Stimulated activated naive CD8-positive, alpha-beta T cell treated with anti-CD3 and anti-CD28 coated beads, Interleukin-15, amount 100 ng/mL, for 72 hours (primary cell): Measurements from ENCODE around the gene ERRFI1.
"Not testable (repeated sequence)": the region's sequence is repeated elsewhere in the genome, so short reads cannot be mapped to it uniquely, and the experiment has no call there.

Experiments
- ATAC-seq: fragments of 150-1000 bp; cut with Tn5 transposase; 2 replicates; pipeline ENCODE4 v1.10.0; 2021; ENCODE audit warnings: mild to moderate bottlenecking, moderate library complexity
- DNase-seq, 2 donors: peaks; one replicate each; pipeline ENCODE4 v3.0.0; 2021 to 2022
- H3K27ac Mint-ChIP-seq, 2 donors: one replicate each; pipeline ENCODE4 v1.8.0; 2022; ENCODE audit warnings: mild to moderate bottlenecking in 2 of 2, mixed read lengths in 2 of 2, moderate library complexity in 2 of 2
- H3K27me3 Mint-ChIP-seq: one replicate; pipeline ENCODE4 v1.8.0; 2022; ENCODE audit warnings: mixed read lengths
- H3K4me1 Mint-ChIP-seq: one replicate; pipeline ENCODE4 v1.8.0; 2022; ENCODE audit warnings: mild to moderate bottlenecking, mixed read lengths
- H3K4me3 Mint-ChIP-seq, 2 donors: one replicate each; pipeline ENCODE4 v1.8.0; 2022; ENCODE audit warnings: mild to moderate bottlenecking in 2 of 2, mixed read lengths in 2 of 2, moderate library complexity in 1 of 2
- H3K9me3 Mint-ChIP-seq, 2 donors: one replicate each; pipeline ENCODE4 v1.8.0; 2022; ENCODE audit warnings: mixed read lengths in 2 of 2

Gene ERRFI1

DNA sequence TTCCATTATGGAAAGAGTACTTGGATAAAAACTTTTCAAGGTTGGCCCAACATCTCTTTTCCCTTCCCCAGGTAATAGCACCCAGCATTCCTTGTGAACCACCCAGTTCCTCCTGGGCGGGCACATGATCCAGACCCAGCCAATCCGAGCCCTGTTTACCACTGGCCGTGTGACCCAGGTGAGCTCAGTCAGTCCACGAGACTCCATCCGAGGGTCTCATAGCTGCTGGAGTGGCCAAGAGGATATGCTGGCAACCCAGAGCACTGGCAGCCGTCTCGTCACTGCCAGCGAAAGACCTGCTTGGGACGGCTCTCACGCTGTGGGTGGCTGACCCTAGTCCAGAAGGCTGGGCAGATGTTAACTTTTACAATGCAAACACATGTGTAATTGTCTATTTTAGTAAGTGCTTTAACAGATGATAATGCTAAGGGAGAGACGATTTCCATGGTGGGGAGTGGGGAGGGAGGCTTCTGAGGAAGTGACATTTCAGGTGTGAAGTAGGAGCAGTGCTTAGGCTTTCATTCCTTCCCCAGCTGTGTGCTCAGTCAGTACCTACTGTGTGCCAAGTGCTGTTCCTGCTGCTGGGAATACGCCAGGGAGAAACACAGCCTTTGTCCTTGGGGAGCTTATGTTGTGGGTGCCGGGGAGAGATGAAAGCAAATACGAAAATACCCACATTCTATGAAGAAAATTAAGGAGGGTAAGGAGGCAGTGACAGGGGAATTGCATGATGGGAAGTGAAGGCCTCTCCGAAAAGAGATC, 40.1 kb downstream of the ERRFI1 start:
- Mint-ChIP-seq H3K4me1 (peaks cover 10% of the 10 kb centered on the region), H3K27ac (no peak overlapping the region), H3K9me3 (peaks cover 0 to 5% of the 10 kb centered on the region in 2 donors), H3K27me3 (no peaks in the 10 kb centered on the region), H3K4me3 (no peak overlapping the region)
- DNase-seq (no peak), ATAC-seq (no peak)

DNA sequence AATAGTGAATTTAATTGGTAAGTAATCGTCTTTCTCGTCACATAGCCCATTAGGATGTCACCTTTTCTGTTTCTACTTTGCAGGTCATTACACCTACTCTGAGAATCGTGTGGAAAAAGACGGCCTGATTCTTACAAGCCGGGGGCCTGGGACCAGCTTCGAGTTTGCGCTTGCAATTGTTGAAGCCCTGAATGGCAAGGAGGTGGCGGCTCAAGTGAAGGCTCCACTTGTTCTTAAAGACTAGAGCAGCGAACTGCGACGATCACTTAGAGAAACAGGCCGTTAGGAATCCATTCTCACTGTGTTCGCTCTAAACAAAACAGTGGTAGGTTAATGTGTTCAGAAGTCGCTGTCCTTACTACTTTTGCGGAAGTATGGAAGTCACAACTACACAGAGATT, 41.3 kb downstream of the ERRFI1 start:
- no peaks in the 10 kb centered on the region for H3K9me3 Mint-ChIP-seq
- H3K27me3 Mint-ChIP-seq = no peaks in the 10 kb centered on the region
- ATAC-seq (no peak), DNase-seq (no peak)
- H3K4me3 Mint-ChIP-seq = no peak overlapping the region
- peaks cover 21% of the 10 kb centered on the region for H3K4me1 Mint-ChIP-seq
- no peak overlapping the region for H3K27ac Mint-ChIP-seq

DNA sequence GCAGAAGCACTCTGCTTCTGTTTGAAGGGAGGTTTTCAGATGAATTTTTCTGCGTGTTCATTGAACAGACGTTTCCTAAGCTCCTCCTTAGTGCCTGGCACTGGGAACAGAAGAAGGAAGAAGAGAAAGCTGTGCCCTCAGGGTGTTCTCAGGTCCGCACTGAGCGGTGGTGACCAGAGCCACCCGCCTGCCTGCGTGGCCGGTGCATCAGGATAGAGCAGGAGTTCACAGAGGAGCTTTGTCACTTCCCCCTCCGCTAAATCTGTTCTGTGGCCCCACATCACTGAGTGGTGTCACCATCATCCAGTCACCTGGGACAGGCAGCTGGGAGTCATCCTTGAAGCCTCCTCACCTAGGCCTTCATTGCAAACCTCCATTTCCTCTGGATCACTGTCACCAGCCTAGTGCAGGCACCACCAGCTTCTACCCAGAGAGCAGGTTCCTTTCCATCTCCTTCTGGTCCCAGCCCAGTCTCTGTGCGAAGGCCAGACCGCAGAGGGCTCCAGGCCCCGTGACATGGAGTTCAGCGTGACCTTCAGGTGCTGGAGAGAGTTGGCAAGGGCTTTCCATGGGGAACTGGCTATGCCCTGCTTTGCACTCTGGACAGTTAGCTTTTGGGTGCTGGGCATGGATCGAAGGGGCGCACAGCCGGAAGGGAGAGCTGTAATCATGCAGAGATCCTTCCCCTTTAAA, 42.9 kb downstream of the ERRFI1 start:
- Mint-ChIP-seq H3K27ac (no peak overlapping the region), H3K9me3 (no peaks in the 10 kb centered on the region), H3K4me3 (no peak overlapping the region), H3K27me3 (no peaks in the 10 kb centered on the region), H3K4me1 (peaks cover 23% of the 10 kb centered on the region)
- ATAC-seq (no peak), DNase-seq (no peak)

DNA sequence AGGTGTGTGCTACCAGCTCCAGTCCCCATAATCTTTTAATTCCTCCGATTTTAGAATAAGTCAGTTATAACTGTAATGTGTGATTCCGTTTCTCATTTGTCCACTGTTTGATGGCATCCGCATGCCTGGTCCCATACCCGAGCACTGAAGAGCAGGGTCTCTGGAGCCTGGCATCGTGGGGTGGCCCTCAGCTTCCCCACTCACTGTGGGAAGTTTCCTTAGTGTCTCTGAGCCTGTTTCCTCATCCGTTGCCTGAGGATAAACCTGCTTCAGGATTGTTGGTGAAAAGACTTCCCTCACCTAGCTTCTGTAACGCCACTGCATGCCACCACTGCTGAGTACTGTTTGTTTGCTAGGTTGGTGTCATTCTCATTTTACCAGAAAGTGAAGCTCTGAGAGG, 45.1 kb downstream of the ERRFI1 start:
- DNase-seq (no peak), ATAC-seq (no peak)
- H3K4me1 Mint-ChIP-seq = peaks cover 15% of the 10 kb centered on the region
- no peaks in the 10 kb centered on the region for H3K9me3 Mint-ChIP-seq
- no peaks in the 10 kb centered on the region for H3K27me3 Mint-ChIP-seq
- H3K27ac Mint-ChIP-seq = no peak overlapping the region
- no peak overlapping the region for H3K4me3 Mint-ChIP-seq

DNA sequence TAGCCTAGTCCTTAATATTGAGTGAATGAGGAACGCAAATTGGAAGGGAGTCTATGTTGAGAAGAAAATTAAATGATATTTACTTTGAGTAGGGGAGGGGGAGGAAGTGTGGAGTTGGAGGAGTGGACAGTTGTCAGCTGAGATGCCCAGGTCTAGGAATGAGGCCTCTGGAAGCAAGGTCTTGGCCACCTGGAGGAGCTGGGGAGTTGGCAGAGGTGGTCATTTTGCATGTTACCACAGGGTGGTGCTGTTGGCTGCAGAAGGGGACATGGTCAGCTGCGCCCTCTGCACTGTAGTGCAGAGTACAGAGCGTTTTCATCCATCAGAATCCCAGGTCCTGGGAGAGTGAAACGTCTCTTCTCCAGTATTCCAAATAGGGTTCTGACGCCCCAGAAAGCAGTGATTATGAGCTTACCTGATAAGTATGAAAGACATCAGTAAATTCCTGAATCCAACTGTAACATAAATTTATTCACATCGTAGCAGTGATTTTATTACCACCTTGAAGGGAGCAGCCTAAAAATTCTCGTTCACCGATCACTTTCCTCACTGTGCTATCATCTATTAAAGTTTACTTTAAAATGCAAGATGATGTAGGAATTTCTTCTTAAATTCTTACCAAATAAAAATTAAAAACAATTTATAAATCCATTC, 50.8 kb downstream of the ERRFI1 start:
- peaks cover 16% of the 10 kb centered on the region for H3K4me1 Mint-ChIP-seq
- no peaks in the 10 kb centered on the region for H3K27me3 Mint-ChIP-seq
- H3K27ac Mint-ChIP-seq = peak overlapping the region in 1 of 2 donors; percentile 51
- no peak overlapping the region for H3K4me3 Mint-ChIP-seq
- H3K9me3 Mint-ChIP-seq = no peaks in the 10 kb centered on the region
- peak; percentile 35 to 47 for DNase-seq
- ATAC-seq = peak; percentile 74

DNA sequence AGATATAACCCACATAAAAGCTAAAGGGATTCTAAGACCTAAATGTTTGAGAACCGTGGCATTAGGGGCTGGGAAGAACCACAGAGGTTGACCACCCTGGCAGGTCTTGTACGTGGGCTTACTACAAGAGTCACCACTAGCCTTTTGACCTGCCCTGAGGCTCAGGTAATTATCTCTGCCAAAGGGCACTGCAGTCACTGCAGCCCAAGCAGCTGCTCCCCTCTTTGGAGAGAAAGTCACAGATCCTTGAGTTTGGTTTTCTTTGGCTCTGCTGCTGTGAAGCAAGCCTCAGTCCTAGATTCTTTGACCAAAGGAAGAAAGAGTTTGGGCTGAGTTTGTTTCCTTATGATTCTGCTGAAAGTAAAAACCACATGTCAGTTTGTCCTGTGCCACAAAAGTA, 53.0 kb downstream of the ERRFI1 start:
- Mint-ChIP-seq H3K27ac (no peak overlapping the region), H3K4me3 (no peak overlapping the region), H3K9me3 (no peaks in the 10 kb centered on the region), H3K4me1 (peaks cover 19% of the 10 kb centered on the region), H3K27me3 (no peaks in the 10 kb centered on the region)
- ATAC-seq = no peak
- no peak for DNase-seq

DNA sequence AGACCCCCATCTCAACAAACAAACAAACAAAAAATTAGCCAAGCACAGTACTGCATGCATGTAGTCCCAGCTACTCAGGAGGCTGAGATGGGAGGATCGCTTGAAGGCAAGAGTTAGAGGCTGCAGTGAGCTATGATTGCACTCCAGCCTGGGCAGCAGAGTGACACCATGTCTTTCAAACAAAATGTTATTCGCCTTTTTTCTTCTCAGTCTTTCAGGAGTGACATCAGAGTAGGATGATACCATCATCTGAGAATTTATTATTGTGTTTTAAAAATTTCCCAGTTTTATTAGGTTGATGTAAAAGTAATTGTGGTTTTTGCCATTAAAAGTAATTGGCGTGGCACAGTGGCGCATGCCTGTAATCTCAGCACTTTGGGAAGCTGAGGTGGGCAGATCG, 53.8 kb downstream of the ERRFI1 start:
- Mint-ChIP-seq H3K9me3 (no peaks in the 10 kb centered on the region), H3K27me3 (no peaks in the 10 kb centered on the region), H3K4me3 (no peak overlapping the region), H3K4me1 (peaks cover 23% of the 10 kb centered on the region), H3K27ac (no peak overlapping the region)
- ATAC-seq (no peak), DNase-seq (no peak)

DNA sequence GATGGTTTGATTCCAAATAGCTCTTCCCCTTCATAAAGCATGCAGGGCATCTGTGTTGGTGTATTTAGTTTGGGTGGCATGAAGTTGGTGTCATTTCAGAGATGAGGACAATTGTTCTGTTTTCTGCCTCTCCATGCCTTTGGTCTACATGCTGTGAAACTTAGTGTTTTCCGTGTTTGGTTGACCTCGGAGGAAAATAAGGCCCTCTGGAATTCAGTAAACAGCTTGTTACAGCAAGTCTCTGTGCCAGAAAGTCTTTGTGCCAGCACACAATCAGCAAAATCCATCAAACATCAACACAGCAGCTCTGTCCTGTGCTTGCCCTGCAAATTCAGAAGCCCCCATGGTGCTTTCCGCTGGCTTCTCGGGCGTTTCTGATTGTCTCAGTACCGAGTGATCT, 55.1 kb downstream of the ERRFI1 start:
- H3K27me3 Mint-ChIP-seq = no peaks in the 10 kb centered on the region
- DNase-seq (no peak), ATAC-seq (no peak)
- H3K27ac Mint-ChIP-seq = no peak overlapping the region
- peaks cover 36% of the 10 kb centered on the region for H3K4me1 Mint-ChIP-seq
- no peaks in the 10 kb centered on the region for H3K9me3 Mint-ChIP-seq
- H3K4me3 Mint-ChIP-seq = no peak overlapping the region

DNA sequence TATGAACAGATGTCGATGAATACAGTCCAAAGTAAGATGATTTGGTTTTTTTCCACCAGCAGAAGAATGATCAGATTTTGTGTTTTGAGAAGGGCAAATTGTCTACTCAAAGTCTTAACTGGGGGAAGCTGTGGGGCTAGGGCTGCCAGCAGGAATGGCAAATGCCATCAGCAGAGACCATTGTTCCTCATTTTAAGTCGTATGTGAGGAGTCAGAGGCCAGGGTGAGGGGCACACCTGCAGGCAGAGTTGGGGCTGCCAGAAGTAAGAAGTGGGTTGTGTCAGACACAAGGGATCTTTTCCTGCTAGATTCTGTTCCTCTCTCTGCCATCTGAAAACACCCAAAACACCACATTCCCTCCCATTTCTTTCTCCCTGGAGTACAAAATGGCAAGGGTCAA, 55.9 kb downstream of the ERRFI1 start:
- peak overlapping the region in 1 of 2 donors; percentile 80 for H3K27ac Mint-ChIP-seq
- no peaks in the 10 kb centered on the region for H3K9me3 Mint-ChIP-seq
- DNase-seq (no peak), ATAC-seq (no peak)
- peaks cover 42% of the 10 kb centered on the region for H3K4me1 Mint-ChIP-seq
- no peaks in the 10 kb centered on the region for H3K27me3 Mint-ChIP-seq
- H3K4me3 Mint-ChIP-seq = no peak overlapping the region

DNA sequence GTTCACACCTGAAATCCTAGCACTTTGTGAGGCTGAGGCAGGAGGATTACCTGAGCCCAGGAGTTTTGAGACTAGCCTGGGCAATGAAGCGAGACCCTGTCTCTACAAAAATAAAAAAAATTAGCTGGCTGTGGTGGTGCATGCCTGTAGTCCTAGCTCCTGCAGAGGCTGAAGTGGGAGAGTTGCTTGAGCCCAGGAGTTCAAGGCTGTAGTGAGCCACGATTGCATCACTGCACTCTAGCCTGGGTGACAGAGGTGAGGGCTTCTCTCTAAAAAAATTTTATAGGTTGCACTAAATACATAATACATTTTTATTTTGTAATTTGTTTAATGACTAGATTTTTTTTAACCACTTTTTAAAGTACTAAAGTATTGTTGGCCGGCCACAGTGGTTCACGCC, 58.5 kb downstream of the ERRFI1 start:
- no peaks in the 10 kb centered on the region for H3K9me3 Mint-ChIP-seq
- no peak overlapping the region for H3K4me3 Mint-ChIP-seq
- H3K4me1 Mint-ChIP-seq = peaks cover 62% of the 10 kb centered on the region
- DNase-seq (no peak), ATAC-seq (no peak)
- H3K27ac Mint-ChIP-seq = no peak overlapping the region
- H3K27me3 Mint-ChIP-seq = no peaks in the 10 kb centered on the region

DNA sequence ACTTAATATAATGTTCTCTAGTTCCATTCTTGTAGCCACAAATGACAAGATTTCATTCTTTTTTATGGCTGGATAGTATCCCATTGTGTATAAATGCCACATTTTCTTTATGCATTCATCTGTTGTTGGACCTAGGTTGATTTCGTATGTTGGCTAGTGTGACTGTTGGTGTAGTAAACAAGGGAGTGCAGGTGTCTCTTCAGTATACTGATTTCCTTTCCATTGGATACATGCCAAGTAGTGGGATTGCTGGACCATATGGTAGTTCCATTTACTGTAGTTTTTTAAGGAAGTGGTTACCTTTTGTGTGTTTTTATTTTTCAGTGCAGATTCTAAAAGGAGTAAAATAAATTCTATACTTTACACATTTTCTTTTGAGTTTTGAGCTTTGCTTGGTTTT, 58.9 kb downstream of the ERRFI1 start:
- Mint-ChIP-seq H3K27me3 (no peaks in the 10 kb centered on the region), H3K4me3 (peak overlapping the region; percentile 13 to 34), H3K4me1 (peaks cover 62% of the 10 kb centered on the region), H3K27ac (peak overlapping the region in 1 of 2 donors; percentile 71), H3K9me3 (no peaks in the 10 kb centered on the region)
- no peak for DNase-seq
- no peak for ATAC-seq

DNA sequence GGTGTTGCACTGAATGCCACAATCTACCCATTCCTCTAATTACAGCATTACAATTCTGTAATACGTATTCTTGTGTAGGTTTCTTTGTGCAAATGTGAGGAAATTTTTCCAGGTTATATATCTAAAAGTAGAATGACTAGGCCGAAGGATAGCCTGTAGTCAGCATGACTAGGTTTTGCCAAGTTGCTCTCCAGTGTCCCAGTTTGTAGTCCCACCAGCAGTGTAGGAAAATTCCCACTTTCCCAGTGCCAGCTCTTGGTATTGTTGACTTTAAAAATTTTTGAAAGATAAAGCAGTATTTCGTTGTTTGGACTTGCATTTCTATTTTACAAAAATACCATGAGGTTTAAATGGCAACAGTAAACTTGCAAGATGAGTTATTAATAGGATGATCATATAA, 61.6 kb downstream of the ERRFI1 start:
- H3K9me3 Mint-ChIP-seq = no peaks in the 10 kb centered on the region
- peaks cover 65% of the 10 kb centered on the region for H3K4me1 Mint-ChIP-seq
- H3K27me3 Mint-ChIP-seq = no peaks in the 10 kb centered on the region
- ATAC-seq (no peak), DNase-seq (no peak)
- H3K4me3 Mint-ChIP-seq = peak overlapping the region in 1 of 2 donors; percentile 25
- H3K27ac Mint-ChIP-seq = peak overlapping the region in 1 of 2 donors; percentile 82

DNA sequence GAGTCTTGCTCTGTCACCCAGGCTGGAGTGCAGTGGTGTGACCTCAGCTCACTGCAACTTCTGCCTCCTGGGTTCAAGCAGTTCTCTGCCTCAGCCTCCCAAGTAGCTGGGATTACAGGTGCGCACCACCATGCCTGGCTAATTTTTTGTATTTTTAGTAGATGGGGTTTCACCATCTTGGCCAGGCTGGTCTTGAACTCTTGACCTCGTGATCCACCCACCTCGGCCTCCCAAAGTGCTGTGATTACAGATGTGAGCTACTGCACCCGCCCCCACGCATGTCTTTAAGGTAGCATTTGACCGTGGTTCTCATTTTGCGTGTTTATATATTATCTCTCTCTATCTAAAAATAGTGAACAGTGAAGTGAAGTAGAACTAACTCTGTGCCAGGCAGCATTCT, 62.3 kb downstream of the ERRFI1 start:
- DNase-seq, ATAC-seq, H3K27me3 Mint-ChIP-seq, H3K9me3 Mint-ChIP-seq: not testable (repeated sequence)
- peaks cover 68% of the 10 kb centered on the region for H3K4me1 Mint-ChIP-seq
- peak overlapping the region; percentile 91 for H3K27ac Mint-ChIP-seq
- H3K4me3 Mint-ChIP-seq = peak overlapping the region; percentile 94 to 99

DNA sequence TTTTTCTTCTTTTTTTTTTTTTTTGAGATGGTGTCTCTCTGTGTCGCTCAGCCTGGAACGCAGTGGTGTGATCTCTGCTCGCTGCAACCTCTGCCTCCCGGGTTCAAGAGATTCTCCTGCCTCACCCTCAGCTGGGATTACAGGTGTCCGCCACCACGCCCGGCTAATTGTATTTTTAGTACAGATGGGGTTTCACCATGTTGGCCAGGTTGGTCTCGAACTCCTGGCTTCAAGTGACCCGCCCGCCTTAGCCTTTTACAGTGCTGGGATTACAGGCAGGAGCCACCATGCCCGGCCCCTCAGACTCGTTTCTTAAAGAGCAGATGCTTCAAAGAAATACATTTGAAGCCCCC, 62.8 kb downstream of the ERRFI1 start:
- not testable (repeated sequence) for H3K27me3 Mint-ChIP-seq, DNase-seq, ATAC-seq, H3K9me3 Mint-ChIP-seq
- H3K27ac Mint-ChIP-seq = peak overlapping the region; percentile 78 to 91
- peak overlapping the region; percentile 94 to 99 for H3K4me3 Mint-ChIP-seq
- H3K4me1 Mint-ChIP-seq = peaks cover 67% of the 10 kb centered on the region

DNA sequence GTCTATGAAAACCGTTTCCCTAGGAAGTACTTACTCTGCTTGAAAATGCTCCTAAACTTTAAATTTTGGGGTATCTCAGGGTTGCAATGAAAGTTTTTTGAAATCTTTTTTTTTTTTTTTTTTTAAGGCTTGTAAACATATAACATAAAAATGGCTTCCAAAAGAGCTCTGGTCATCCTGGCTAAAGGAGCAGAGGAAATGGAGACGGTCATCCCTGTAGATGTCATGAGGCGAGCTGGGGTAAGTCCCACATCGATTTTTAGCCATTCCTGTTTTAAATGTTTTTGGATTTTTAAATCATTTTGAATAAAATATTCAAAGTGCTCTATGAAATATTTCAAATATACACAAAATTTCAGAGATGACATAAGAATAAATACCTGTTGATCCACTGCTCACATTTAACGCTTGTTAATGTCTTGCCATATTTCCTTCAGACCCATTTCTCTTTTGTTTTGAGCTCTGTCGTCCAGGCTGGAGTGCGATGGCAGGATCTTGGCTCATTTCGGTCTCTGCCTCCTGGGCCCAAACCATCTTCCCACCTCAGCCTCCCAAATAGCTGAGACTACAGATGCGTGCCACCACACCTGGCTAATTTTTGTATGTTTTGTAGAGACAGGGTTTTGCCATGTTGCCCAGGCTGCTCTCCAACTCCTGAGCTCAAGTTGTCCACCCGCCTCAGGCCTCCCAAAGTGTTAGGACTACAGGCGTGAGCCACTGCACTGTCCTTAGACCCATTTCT, 63.3 kb downstream of the ERRFI1 start:
- Mint-ChIP-seq H3K9me3 (no peaks in the 10 kb centered on the region), H3K27me3 (no peaks in the 10 kb centered on the region), H3K27ac (peak overlapping the region; percentile 95 to 100), H3K4me3 (peak overlapping the region; percentile 94 to 99), H3K4me1 (peaks cover 67% of the 10 kb centered on the region)
- DNase-seq (no peak), ATAC-seq (no peak)

DNA sequence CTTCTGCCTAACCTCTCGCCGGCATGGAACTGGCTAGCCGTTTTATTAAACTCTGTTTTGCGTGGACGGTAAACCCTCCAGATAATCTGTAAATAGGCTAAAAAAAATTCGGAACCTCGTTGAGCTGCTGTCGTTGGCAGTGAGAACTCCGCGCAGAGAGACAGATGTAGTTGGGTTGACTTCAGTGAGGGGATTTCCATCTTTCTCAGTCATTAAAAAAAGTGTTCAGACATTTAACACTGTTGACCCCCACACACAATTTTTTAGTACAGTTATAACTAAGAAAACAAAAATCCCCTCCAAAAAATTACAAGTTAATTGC, 64.1 kb downstream of the ERRFI1 start:
- Mint-ChIP-seq H3K27ac (peak overlapping the region; percentile 95 to 100), H3K9me3 (no peaks in the 10 kb centered on the region), H3K4me1 (peaks cover 66% of the 10 kb centered on the region), H3K4me3 (peak overlapping the region; percentile 94 to 99), H3K27me3 (no peaks in the 10 kb centered on the region)
- DNase-seq = no peak
- ATAC-seq = peak; percentile 53
